Measurements from ENCODE around the gene ABITRAM.
"Not testable (repeated sequence)": the region's sequence is repeated elsewhere in the genome, so short reads cannot be mapped to it uniquely, and the experiment has no call there.

The ABITRAM gene

GRCh38 chr9:108928386-108928785 lies 5.8 kb upstream of the ABITRAM start:
- DNase-seq (ENCODE audit: low read depth): no peak

GRCh38 chr9:108933231-108933717 lies 926 bp upstream of the ABITRAM start:
- no peak for DNase-seq (ENCODE audit: low read depth)

GRCh38 chr9:108933718-108934322 lies 380 bp upstream of the ABITRAM start, which contains the start of gene ELP1:
Gene ELP1, minus strand, starts transcription at chr9:108934124. Its CDS starts 2,978 bp downstream, at chr9:108931146.
- DNase-seq (ENCODE audit: low read depth): peak; percentile 88

- DNase-seq (ENCODE audit: low read depth): no peak
Measured at GRCh38 chr9:108937561-108938305, 3.5 kb downstream of the ABITRAM start.

- DNase-seq (ENCODE audit: low read depth): no peak
Measured at GRCh38 chr9:108939975-108940374, 5.8 kb downstream of the ABITRAM start.

- no peak for DNase-seq (ENCODE audit: low read depth)
Measured at GRCh38 chr9:108950168-108950567, 16.0 kb downstream of the ABITRAM start.

GRCh38 chr9:108951578-108951977 lies 17.4 kb downstream of the ABITRAM start:
- DNase-seq (ENCODE audit: low read depth): no peak

- no peak for DNase-seq (ENCODE audit: low read depth)
Measured at GRCh38 chr9:108953983-108954574, 19.9 kb downstream of the ABITRAM start.

- DNase-seq (ENCODE audit: low read depth): no peak
Measured at GRCh38 chr9:108956022-108956630, 21.9 kb downstream of the ABITRAM start.

- DNase-seq (ENCODE audit: low read depth): no peak
Measured at GRCh38 chr9:108956631-108957026, 22.4 kb downstream of the ABITRAM start.

- DNase-seq (ENCODE audit: low read depth): no peak
Measured at GRCh38 chr9:108960331-108960730, 26.1 kb downstream of the ABITRAM start.

GRCh38 chr9:108961151-108961550 lies 27.0 kb downstream of the ABITRAM start:
- DNase-seq (ENCODE audit: low read depth): no peak

- no peak for DNase-seq (ENCODE audit: low read depth)
Measured at GRCh38 chr9:108963459-108964143, 29.4 kb downstream of the ABITRAM start.

- DNase-seq (ENCODE audit: low read depth): no peak
Measured at GRCh38 chr9:108967916-108968315, 33.7 kb downstream of the ABITRAM start.

GRCh38 chr9:108971392-108971791 lies 37.2 kb downstream of the ABITRAM start:
- not testable (repeated sequence) for DNase-seq (ENCODE audit: low read depth)

GRCh38 chr9:108972186-108972585 lies 38.0 kb downstream of the ABITRAM start:
- no peak for DNase-seq (ENCODE audit: low read depth)

- no peak for DNase-seq (ENCODE audit: low read depth)
Measured at GRCh38 chr9:108972626-108973209, 38.5 kb downstream of the ABITRAM start.

- DNase-seq (ENCODE audit: low read depth): no peak
Measured at GRCh38 chr9:108973895-108974294, 39.7 kb downstream of the ABITRAM start.

GRCh38 chr9:108978205-108978604 lies 44.0 kb downstream of the ABITRAM start:
- no peak for DNase-seq (ENCODE audit: low read depth)

GRCh38 chr9:108980893-108981292 lies 46.7 kb downstream of the ABITRAM start:
- DNase-seq (ENCODE audit: low read depth): no peak

GRCh38 chr9:108983885-108984284 lies 49.7 kb downstream of the ABITRAM start:
- DNase-seq (ENCODE audit: low read depth): no peak

Measured in GM04504 (cell line).